PC-9 (cell line): ENCODE results near the gene AUTS2. TPM values are rescaled to one million over a fixed set of nuclear protein-coding genes. Genes with fewer than 3 reads are reported as not detected.

Source experiments
- BruUV-seq: library from RNA; stranded (reverse); fragments of 400-500 nt; replicated peaks from 2 replicates; lab custom pipeline; 2021; lab: Mats Ljungman, UMichigan
- CTCF ChIA-PET: fragments of 300-600 bp; sonication (Branson Sonifier 250); formaldehyde crosslinking; loops from one replicate; lab custom pipeline; 2022; ENCODE audit warnings: antibody characterized with exemption; lab: Charles Lee
- POLR2A ChIA-PET: fragments of 300-600 bp; sonication (Branson Sonifier 250); formaldehyde crosslinking; loops from one replicate; lab custom pipeline; 2022; ENCODE audit warnings: antibody characterized with exemption; ENCODE audit not compliant: unreplicated experiment; lab: Charles Lee
- DNase-seq, 2 experiments: peaks; one replicate each; pipeline versions ENCODE4 v3.0.0 to v3.0.0-alpha.2; 2015 to 2022; ENCODE audit warnings: mixed read lengths in 1 of 2
- H2AFZ ChIP-seq: fragments of 200-600 bp; sonication (generic); 2 replicates; pipeline ENCODE4 v1.8.1; 2017; ENCODE audit warnings: antibody characterized with exemption
- H3F3A ChIP-seq: fragments of 200-600 bp; sonication (generic); 2 replicates; pipeline ENCODE4 v1.8.1; 2017; ENCODE audit warnings: antibody characterized with exemption, mild to moderate bottlenecking, low read depth; ENCODE audit not compliant: insufficient read depth
- H3K27ac ChIP-seq: fragments of 200-600 bp; sonication (generic); 2 replicates; pipeline ENCODE4 v1.6.1; 2016; ENCODE audit warnings: mixed run types
- H3K27me3 ChIP-seq: fragments of 200-600 bp; sonication (generic); 2 replicates; pipeline ENCODE4 v1.6.1; 2016; ENCODE audit warnings: low read depth, mixed run types; ENCODE audit not compliant: insufficient read depth
- H3K36me3 ChIP-seq: fragments of 200-600 bp; sonication (generic); 2 replicates; pipeline ENCODE4 v1.6.1; 2016; ENCODE audit warnings: low read depth, mixed run types
- H3K4me1 ChIP-seq: fragments of 200-600 bp; sonication (generic); replicated peaks from 2 replicates; pipeline ENCODE4 v1.6.1; 2016; ENCODE audit warnings: mixed run types; ENCODE audit not compliant: insufficient read depth
- H3K4me2 ChIP-seq: fragments of 200-600 bp; sonication (generic); 2 replicates; pipeline ENCODE4 v1.6.1; 2017; ENCODE audit warnings: mixed run types
- H3K4me3 ChIP-seq: fragments of 200-600 bp; sonication (generic); 2 replicates; pipeline ENCODE4 v1.6.1; 2016; ENCODE audit warnings: mixed run types
- H3K79me2 ChIP-seq: fragments of 200-600 bp; sonication (generic); 2 replicates; pipeline ENCODE4 v1.6.1; 2017; ENCODE audit warnings: low read depth, mixed run types
- H3K9me2 ChIP-seq: fragments of 200-600 bp; sonication (generic); 2 replicates; pipeline ENCODE4 v1.8.1; 2017; ENCODE audit warnings: mild to moderate bottlenecking; ENCODE audit not compliant: insufficient read depth
- H3K9me3 ChIP-seq: fragments of 200-600 bp; sonication (generic); 2 replicates; pipeline ENCODE4 v1.8.1; 2016; ENCODE audit warnings: low read depth; ENCODE audit not compliant: insufficient read depth
- H4K20me1 ChIP-seq: fragments of 200-600 bp; sonication (generic); 2 replicates; pipeline ENCODE4 v1.8.1; 2017; ENCODE audit not compliant: insufficient read depth
- CTCF ChIP-seq: fragments of 200-600 bp; sonication (generic); conservative IDR thresholded peaks from 2 replicates; pipeline ENCODE4 v1.6.1; 2017; ENCODE audit warnings: mixed run types, antibody characterized with exemption, mild to moderate bottlenecking, moderate library complexity
- EZH2 ChIP-seq: fragments of 200-600 bp; sonication (generic); IDR thresholded peaks from 2 replicates; pipeline ENCODE4 v1.8.0; 2017; ENCODE audit warnings: antibody characterized with exemption, low read depth
- intact Hi-C: fragments of 100-400 bp; cut with micrococcal nuclease; formaldehyde crosslinking; loops from one replicate; pipeline ENCODE4 v1.10.0; 2022; ENCODE audit not compliant: unreplicated experiment
- total RNA-seq: library from RNA; stranded (reverse); gene quantifications from 2 replicates; pipeline ENCODE4 v1.2.3, GENCODE V29; 2021

Gene AUTS2
- total RNA-seq, 1 experiment from 2014 or later, result not detected

- DNase-seq, result no peak
- H3K4me1 ChIP-seq, result no peaks in the 10 kb centered on the region
- H3K9me3 ChIP-seq, result no peaks in the 10 kb centered on the region
- no peak overlapping the region for H3K4me3 ChIP-seq
- BruUV-seq, result no TSS peak
- intact Hi-C loops, result no loop called here
- no peak overlapping the region for H3K27ac ChIP-seq
- no peak overlapping the region for H3K4me2 ChIP-seq
- H2AFZ ChIP-seq, result no peak overlapping the region
- POLR2A ChIA-PET, result no interaction called here
- CTCF ChIA-PET, result no interaction called here
- TF ChIP-seq CTCF (no peak), EZH2 (no peak)
- H3F3A ChIP-seq, result no peaks in the 10 kb centered on the region
- H4K20me1 ChIP-seq, result no peaks in the 10 kb centered on the region
- H3K36me3 ChIP-seq, result no peaks in the 10 kb centered on the region
- no peaks in the 10 kb centered on the region for H3K9me2 ChIP-seq
- no peaks in the 10 kb centered on the region for H3K79me2 ChIP-seq
- H3K27me3 ChIP-seq, result no peaks in the 10 kb centered on the region
These were observed 778.3 kb downstream of the AUTS2 start for GRCh38 chr7:70376561-70377031.

DNA sequence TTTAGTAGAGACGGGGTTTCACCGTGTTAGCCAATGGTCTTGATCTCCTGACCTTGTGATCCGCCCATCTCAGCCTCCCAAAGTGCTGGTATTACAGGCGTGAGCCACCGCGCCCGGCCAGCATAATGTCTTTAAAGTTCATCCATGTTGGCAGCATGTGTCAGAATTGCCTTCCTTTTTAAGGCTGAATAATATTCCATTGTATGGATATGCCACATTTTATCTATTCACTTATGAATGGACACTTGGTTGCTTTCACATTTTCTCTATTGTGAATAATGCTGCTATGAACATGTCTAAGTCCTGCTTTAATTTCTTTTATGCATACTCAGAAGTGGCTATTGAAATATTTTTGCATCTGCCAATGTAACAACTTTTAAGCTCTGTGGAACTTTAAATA lies 779.7 kb downstream of the AUTS2 start:
- H3F3A ChIP-seq, result no peaks in the 10 kb centered on the region
- no peak overlapping the region for H3K4me2 ChIP-seq
- no peaks in the 10 kb centered on the region for H3K36me3 ChIP-seq
- no peaks in the 10 kb centered on the region for H3K9me2 ChIP-seq
- H3K79me2 ChIP-seq, result no peaks in the 10 kb centered on the region
- intact Hi-C loops, result no loop called here
- no peak for DNase-seq
- BruUV-seq, result no TSS peak
- H3K4me1 ChIP-seq, result no peaks in the 10 kb centered on the region
- no peaks in the 10 kb centered on the region for H3K27me3 ChIP-seq
- no peak overlapping the region for H3K27ac ChIP-seq
- no peaks in the 10 kb centered on the region for H3K9me3 ChIP-seq
- H4K20me1 ChIP-seq, result no peaks in the 10 kb centered on the region
- TF ChIP-seq EZH2, result no peak
- no peak for TF ChIP-seq CTCF
- no peak overlapping the region for H2AFZ ChIP-seq
- H3K4me3 ChIP-seq, result no peak overlapping the region
- ChIA-PET POLR2A (no interaction called here), CTCF (no interaction called here)

- TF ChIP-seq EZH2, result no peak
- TF ChIP-seq CTCF, result no peak
- Histone ChIP-seq H3K4me2 (no peak overlapping the region), H2AFZ (no peak overlapping the region), H3K27me3 (no peaks in the 10 kb centered on the region), H3F3A (no peaks in the 10 kb centered on the region), H3K4me3 (no peak overlapping the region), H3K4me1 (no peaks in the 10 kb centered on the region), H4K20me1 (no peaks in the 10 kb centered on the region), H3K27ac (no peak overlapping the region), H3K79me2 (no peaks in the 10 kb centered on the region), H3K9me3 (no peaks in the 10 kb centered on the region), H3K36me3 (no peaks in the 10 kb centered on the region), H3K9me2 (no peaks in the 10 kb centered on the region)
- BruUV-seq, result no TSS peak
- ChIA-PET POLR2A (no interaction called here), CTCF (no interaction called here)
- intact Hi-C loops, result no loop called here
- no peak for DNase-seq
These were observed 780.9 kb downstream of the AUTS2 start for GRCh38 chr7:70379210-70379609.
